AG10803 (cell line): ENCODE results near the gene RUNDC1.
"Not testable (repeated sequence)": the region's sequence is repeated elsewhere in the genome, so short reads cannot be mapped to it uniquely, and the experiment has no call there.

ENCODE experiments used
- DNase-seq: peaks from one replicate; pipeline ENCODE4 v3.0.0; 2010; ENCODE audit warnings: low read depth
- H3K4me3 ChIP-seq: 2 replicates; pipeline ENCODE4 v1.5.1; 2011; ENCODE audit warnings: mild to moderate bottlenecking, low read length, control low read depth
- CTCF ChIP-seq: conservative IDR thresholded peaks from 2 replicates; pipeline ENCODE4 v1.5.1; 2011; ENCODE audit warnings: mild to moderate bottlenecking, low read length, control low read depth, inconsistent platforms

Gene RUNDC1

DNA sequence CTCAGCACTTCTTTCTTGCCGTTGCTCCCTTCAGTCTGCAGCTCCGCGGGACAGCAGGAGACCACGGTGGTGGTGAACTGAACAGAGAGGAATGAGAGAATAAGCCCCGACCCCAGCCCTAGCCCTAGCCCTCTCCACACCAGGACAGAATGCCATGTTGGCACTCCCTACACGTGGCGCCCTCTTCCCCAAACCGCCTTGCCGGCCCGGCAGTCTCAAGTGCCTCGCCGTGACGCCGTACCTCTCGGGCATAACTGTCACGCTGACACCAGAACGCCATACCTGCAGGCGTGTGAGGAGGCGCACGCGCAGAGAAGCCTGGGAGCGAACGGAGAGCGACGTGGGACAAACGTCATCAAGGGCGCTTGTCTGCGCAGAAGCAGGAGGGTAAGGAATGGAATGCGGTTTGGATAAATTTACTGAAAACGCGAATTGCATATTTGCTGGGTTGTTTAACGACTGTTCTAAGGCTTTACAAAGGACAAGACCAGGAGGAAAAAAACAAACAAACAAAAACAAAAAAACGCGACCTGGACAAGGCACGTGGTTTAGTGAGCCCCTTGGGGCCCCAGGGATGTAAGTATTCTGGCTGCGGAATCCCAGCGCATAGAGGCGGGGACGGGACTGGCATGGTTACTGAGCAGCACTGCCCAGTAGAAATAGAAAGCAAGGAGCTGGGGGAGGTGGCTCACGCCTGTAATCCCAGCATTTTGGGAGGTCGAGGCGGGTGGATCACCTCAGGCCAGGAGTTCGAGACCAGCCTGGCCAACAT lies 16.0 kb upstream of the RUNDC1 start, which contains the start of gene AARSD1:
AARSD1 (minus strand) TSS at position 294 of the 772 bp plus-strand sequence; CDS start at position 280, 14 bp downstream.
- H3K4me3 ChIP-seq: peak within 1 kb of the TSS; percentile 86
- peak; percentile 93 for DNase-seq
- TF ChIP-seq CTCF: no peak

DNA sequence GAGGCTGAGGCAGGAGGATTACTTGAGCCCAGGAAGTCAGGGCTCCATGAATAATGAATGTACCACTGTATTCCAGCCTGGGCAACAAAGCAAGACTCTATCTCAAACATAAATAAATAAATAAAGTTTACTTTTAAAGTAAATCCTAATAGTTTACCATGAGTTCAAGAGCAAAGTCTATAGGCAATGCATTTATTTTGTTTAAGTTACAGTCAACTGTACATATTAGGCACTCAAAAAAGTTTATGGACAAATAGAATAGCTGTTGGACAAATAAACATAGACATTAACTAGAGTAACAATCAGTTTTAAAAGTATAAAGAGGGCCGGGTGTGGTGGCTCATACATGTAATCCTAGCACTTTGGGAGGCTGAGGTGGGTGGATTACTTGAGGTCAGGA lies 12.4 kb upstream of the RUNDC1 start:
- DNase-seq: no peak
- no peak overlapping the region for H3K4me3 ChIP-seq
- TF ChIP-seq CTCF: no peak

GRCh38 chr17:42969001-42969581 lies 11.3 kb upstream of the RUNDC1 start:
- H3K4me3 ChIP-seq: no peak overlapping the region
- no peak for TF ChIP-seq CTCF
- DNase-seq: no peak

DNA sequence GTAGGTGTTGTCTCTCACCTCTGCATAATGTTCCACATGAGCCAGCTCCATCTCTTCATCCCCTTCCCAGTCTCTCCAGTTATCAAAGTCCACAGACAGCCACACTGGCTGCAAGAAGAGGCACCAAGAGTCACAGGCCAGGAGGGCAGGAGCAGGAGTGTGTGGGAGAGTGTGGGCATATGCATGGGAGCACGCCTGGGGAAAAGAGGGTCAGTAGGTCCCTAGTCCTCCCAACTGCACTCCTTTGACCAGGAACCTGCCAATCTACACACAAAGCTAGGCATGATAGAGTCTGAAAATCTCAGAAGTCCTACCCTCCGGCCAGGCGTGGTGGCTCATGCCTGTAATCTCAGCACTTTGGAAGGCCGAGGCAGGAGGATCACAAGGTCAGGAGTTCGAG lies 8.8 kb upstream of the RUNDC1 start:
- DNase-seq: no peak
- H3K4me3 ChIP-seq: no peak overlapping the region
- TF ChIP-seq CTCF: no peak

- not testable (repeated sequence) for H3K4me3 ChIP-seq, DNase-seq
Measured at GRCh38 chr17:42973323-42973722, 7.0 kb upstream of the RUNDC1 start.

GRCh38 chr17:42975265-42975664 lies 5.1 kb upstream of the RUNDC1 start:
- DNase-seq: no peak
- no peak for TF ChIP-seq CTCF
- no peak overlapping the region for H3K4me3 ChIP-seq

DNA sequence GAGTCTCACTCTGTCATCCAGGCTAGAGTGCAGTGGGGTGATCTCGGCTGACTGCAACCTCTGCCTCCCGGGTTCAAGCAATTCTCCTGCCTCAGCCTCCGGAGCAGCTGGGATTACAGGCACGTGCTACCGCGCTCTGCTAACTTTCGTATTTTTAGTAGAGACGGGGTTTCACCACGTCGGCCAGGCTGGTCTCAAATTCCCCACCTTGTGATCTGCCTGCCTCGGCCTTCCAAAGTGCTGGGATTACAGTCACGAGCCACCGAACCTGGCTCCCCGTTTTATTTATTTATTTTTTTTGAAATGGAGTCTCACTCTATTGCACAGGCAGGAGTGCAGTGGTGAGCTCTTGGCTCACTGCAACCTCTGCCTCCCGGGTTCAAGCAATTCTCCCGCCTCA lies 4.7 kb upstream of the RUNDC1 start:
- not testable (repeated sequence) for H3K4me3 ChIP-seq, DNase-seq

DNA sequence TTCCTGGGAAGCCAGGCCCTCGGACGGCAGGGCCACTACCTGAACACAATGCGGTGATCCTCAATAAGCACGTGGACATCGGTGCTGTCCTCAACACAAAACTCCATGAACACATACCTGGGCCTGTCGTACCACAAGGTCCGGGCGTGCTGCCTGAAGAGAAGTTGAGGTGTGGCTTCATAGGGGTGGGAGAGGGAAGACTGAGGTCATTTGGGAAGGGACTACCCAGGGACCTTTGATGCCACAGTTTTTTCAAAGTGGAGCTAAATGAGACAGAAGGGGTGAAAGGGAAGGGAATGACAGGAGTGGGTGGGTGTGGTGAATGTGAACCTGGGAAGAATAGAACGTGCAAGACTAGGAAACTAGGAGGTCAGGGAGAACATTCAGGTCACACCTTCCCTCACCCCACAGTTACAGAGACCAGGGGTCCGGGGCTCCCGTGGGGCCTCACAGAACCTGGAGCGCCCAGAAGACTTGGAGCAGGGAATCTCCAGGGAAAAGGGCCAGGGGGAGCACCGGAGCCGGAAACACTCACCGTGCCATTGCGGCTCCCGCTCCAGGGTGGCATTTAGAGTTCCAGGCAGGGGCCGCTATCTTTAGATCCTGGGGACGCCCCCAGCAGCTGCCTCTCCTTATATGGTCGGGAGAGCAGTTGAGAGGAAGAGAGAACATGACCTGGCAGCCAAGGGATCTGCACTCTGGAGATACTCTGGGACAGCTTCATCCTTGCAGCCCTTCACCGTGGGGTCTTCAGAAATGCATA lies 673 bp upstream of the RUNDC1 start, which contains the start of gene PTGES3L:
PTGES3L (minus strand) TSS at position 570 of the 763 bp plus-strand sequence; CDS start at position 543, 27 bp downstream.
- no peak for DNase-seq
- TF ChIP-seq CTCF: no peak
- H3K4me3 ChIP-seq: peak within 1 kb of the TSS; percentile 87
